Measurements from ENCODE around the gene AMBN.
"Not testable (repeated sequence)": the region's sequence is repeated elsewhere in the genome, so short reads cannot be mapped to it uniquely, and the experiment has no call there.

Gene AMBN

DNA sequence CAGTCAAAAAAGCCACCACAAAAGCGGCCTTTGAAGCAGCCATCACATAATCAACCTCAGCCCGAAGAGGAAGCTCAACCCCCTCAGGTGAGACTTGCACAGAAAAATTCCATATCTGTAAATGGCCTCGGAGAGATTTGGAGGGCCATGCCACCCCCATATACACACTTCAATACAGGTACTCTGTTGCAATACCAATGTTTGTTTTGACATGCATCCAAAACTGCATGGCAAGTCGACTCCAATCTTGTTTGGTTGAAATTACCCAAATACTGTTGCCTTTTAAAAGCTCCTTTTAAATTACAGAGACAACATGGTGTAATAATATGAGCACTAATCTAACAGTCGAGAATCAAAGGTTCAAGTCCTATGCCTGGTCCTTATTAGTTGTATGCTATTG is 42.4 kb downstream of the AMBN start:
- H3K79me1 ChIP-seq (ENCODE audit: low read length): no peaks in the 10 kb centered on the region
- no peak overlapping the region for H4K12ac ChIP-seq (ENCODE audit: low read depth, low read length)
- H3K4me2 ChIP-seq (ENCODE audit: low read length): no peak overlapping the region
- no peak overlapping the region for H2BK120ac ChIP-seq (ENCODE audit: insufficient read depth, low read length, poor library complexity)
- no peaks in the 10 kb centered on the region for H3K79me2 ChIP-seq (ENCODE audit: control insufficient read depth, insufficient read depth, low read length, poor library complexity)
- H2AFZ ChIP-seq (ENCODE audit: insufficient read depth, low read length, poor library complexity): no peak overlapping the region
- H3K14ac ChIP-seq (ENCODE audit: low read length): no peak overlapping the region
- H3K27me3 ChIP-seq (ENCODE audit: insufficient read depth, low read length): no peaks in the 10 kb centered on the region
- no peaks in the 10 kb centered on the region for H3K4me1 ChIP-seq (ENCODE audit: control insufficient read depth in 1 of 2, insufficient read depth in 2 of 2, low read length in 2 of 2)
- H4K8ac ChIP-seq (ENCODE audit: low read depth, low read length): peak overlapping the region; percentile 38
- peak overlapping the region; percentile 49 for H2BK12ac ChIP-seq (ENCODE audit: low read length)
- H2BK5ac ChIP-seq (ENCODE audit: low read depth, low read length, poor library complexity): no peak overlapping the region
- no peak overlapping the region for H3K4ac ChIP-seq (ENCODE audit: low read depth, low read length)
- no peak overlapping the region for H3K4me3 ChIP-seq (ENCODE audit: low read depth, low read length)
- no peak overlapping the region for H3K18ac ChIP-seq (ENCODE audit: low read length)
- no peak overlapping the region for H2AK5ac ChIP-seq (ENCODE audit: low read length)
- no CpG with 5 or more reads among the region's 5 CpGs for WGBS (ENCODE audit: extremely low coverage, insufficient coverage, insufficient read length)
- no peak overlapping the region for H3K23ac ChIP-seq (ENCODE audit: low read length)
- no peak overlapping the region for H3K9ac ChIP-seq (ENCODE audit: low read length)
- no peaks in the 10 kb centered on the region for H3K36me3 ChIP-seq (ENCODE audit: control insufficient read depth in 1 of 2, insufficient read depth in 2 of 2, low read length in 2 of 2)
- no peak overlapping the region for H3K27ac ChIP-seq (ENCODE audit: low read depth, low read length)
- H4K91ac ChIP-seq (ENCODE audit: low read depth, low read length): no peak overlapping the region
- H3K9me3 ChIP-seq (ENCODE audit: insufficient read depth, low read depth, low read length): no peaks in the 10 kb centered on the region
- DNase-seq: no peak

DNA sequence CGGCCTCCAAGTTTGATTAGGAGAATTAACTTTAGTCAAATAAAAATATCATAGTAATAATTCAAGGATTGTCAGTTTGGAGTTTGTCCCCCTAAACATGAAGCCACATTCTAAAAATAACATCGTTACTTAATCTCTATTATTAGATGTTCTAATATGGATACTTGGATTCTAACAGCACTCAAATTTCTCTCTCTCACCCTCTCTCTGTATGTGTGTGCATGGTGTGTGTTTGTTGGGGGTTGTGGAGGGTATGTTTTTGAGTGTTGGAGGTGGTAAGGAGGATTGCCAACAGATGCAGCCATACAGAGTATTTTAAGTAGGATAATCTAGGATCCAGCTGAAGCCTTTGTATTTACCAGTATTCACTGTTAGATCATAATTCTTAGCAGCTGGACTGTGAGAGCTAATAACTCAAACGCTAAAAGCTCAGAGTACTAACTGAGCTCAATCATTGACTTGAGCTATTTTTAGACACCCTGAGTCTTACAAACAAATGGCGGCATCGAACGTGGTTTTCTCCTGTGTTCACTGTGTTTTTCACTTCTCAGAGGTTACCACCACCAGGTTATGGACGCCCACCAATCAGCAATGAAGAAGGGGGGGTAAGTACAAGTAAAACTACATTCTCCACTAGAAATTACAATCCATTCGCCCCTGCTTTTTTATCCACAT is 45.3 kb downstream of the AMBN start:
- H3K4me1 ChIP-seq (ENCODE audit: control insufficient read depth in 1 of 2, insufficient read depth in 2 of 2, low read length in 2 of 2): no peaks in the 10 kb centered on the region
- H3K4ac ChIP-seq (ENCODE audit: low read depth, low read length): no peak overlapping the region
- H3K9ac ChIP-seq (ENCODE audit: low read length): no peak overlapping the region

DNA sequence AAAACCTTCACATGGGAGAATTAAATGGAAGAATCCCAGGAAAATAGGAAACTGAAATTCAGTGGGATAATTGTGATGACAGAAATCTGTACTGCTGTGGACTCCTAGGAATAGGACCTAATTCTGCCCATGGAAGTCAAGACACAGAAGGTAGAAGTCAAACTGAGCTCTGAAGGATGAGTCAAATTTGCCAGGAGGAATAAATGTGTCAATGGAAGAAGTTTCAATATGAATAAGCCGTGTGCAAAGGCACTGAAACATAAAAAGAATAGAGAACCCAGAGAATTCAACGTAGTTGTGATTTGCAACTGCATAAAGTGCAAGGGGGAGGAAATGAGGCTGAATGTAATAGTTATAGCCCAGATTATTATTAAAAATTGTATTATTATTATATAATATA is 48.1 kb downstream of the AMBN start:
- no peak overlapping the region for H3K18ac ChIP-seq (ENCODE audit: low read length)
- no peaks in the 10 kb centered on the region for H3K79me1 ChIP-seq (ENCODE audit: low read length)
- no peaks in the 10 kb centered on the region for H3K36me3 ChIP-seq (ENCODE audit: control insufficient read depth in 1 of 2, insufficient read depth in 2 of 2, low read length in 2 of 2)
- H3K4me2 ChIP-seq (ENCODE audit: low read length): no peak overlapping the region
- H4K91ac ChIP-seq (ENCODE audit: low read depth, low read length): no peak overlapping the region
- H3K9ac ChIP-seq (ENCODE audit: low read length): no peak overlapping the region
- no peak overlapping the region for H3K27ac ChIP-seq (ENCODE audit: low read depth, low read length)
- H2BK12ac ChIP-seq (ENCODE audit: low read length): no peak overlapping the region
- H3K23ac ChIP-seq (ENCODE audit: low read length): no peak overlapping the region
- no peak overlapping the region for H3K4me3 ChIP-seq (ENCODE audit: low read depth, low read length)
- no peaks in the 10 kb centered on the region for H3K4me1 ChIP-seq (ENCODE audit: control insufficient read depth in 1 of 2, insufficient read depth in 2 of 2, low read length in 2 of 2)
- no peak overlapping the region for H4K12ac ChIP-seq (ENCODE audit: low read depth, low read length)
- no peak overlapping the region for H3K4ac ChIP-seq (ENCODE audit: low read depth, low read length)
- no CpG with 5 or more reads among the region's 2 CpGs for WGBS (ENCODE audit: extremely low coverage, insufficient coverage, insufficient read length)
- H3K9me3 ChIP-seq (ENCODE audit: insufficient read depth, low read depth, low read length): no peaks in the 10 kb centered on the region
- H2AFZ ChIP-seq (ENCODE audit: insufficient read depth, low read length, poor library complexity): no peak overlapping the region
- H4K8ac ChIP-seq (ENCODE audit: low read depth, low read length): no peak overlapping the region
- H3K14ac ChIP-seq (ENCODE audit: low read length): no peak overlapping the region
- no peak overlapping the region for H2BK5ac ChIP-seq (ENCODE audit: low read depth, low read length, poor library complexity)
- no peak overlapping the region for H2AK5ac ChIP-seq (ENCODE audit: low read length)
- DNase-seq: no peak
- H3K79me2 ChIP-seq (ENCODE audit: control insufficient read depth, insufficient read depth, low read length, poor library complexity): no peaks in the 10 kb centered on the region
- no peaks in the 10 kb centered on the region for H3K27me3 ChIP-seq (ENCODE audit: insufficient read depth, low read length)
- H2BK120ac ChIP-seq (ENCODE audit: insufficient read depth, low read length, poor library complexity): no peak overlapping the region

More for the DNA sequence above, 45.3 kb downstream of the AMBN start:
- Histone ChIP-seq H2BK12ac (ENCODE audit: low read length) (no peak overlapping the region), H3K36me3 (ENCODE audit: control insufficient read depth in 1 of 2, insufficient read depth in 2 of 2, low read length in 2 of 2) (no peaks in the 10 kb centered on the region), H3K4me3 (ENCODE audit: low read depth, low read length) (no peak overlapping the region), H3K79me2 (ENCODE audit: control insufficient read depth, insufficient read depth, low read length, poor library complexity) (no peaks in the 10 kb centered on the region), H3K27me3 (ENCODE audit: insufficient read depth, low read length) (no peaks in the 10 kb centered on the region), H3K79me1 (ENCODE audit: low read length) (no peaks in the 10 kb centered on the region), H3K4me2 (ENCODE audit: low read length) (no peak overlapping the region), H2AFZ (ENCODE audit: insufficient read depth, low read length, poor library complexity) (no peak overlapping the region), H3K23ac (ENCODE audit: low read length) (no peak overlapping the region), H2BK5ac (ENCODE audit: low read depth, low read length, poor library complexity) (no peak overlapping the region), H2AK5ac (ENCODE audit: low read length) (no peak overlapping the region), H3K14ac (ENCODE audit: low read length) (no peak overlapping the region), H2BK120ac (ENCODE audit: insufficient read depth, low read length, poor library complexity) (no peak overlapping the region), H3K9me3 (ENCODE audit: insufficient read depth, low read depth, low read length) (no peaks in the 10 kb centered on the region), H4K12ac (ENCODE audit: low read depth, low read length) (no peak overlapping the region), H3K27ac (ENCODE audit: low read depth, low read length) (no peak overlapping the region), H4K91ac (ENCODE audit: low read depth, low read length) (no peak overlapping the region), H3K18ac (ENCODE audit: low read length) (no peak overlapping the region), H4K8ac (ENCODE audit: low read depth, low read length) (no peak overlapping the region)
- WGBS (ENCODE audit: extremely low coverage, insufficient coverage, insufficient read length): no CpG with 5 or more reads among the region's 8 CpGs
- DNase-seq: no peak

DNA sequence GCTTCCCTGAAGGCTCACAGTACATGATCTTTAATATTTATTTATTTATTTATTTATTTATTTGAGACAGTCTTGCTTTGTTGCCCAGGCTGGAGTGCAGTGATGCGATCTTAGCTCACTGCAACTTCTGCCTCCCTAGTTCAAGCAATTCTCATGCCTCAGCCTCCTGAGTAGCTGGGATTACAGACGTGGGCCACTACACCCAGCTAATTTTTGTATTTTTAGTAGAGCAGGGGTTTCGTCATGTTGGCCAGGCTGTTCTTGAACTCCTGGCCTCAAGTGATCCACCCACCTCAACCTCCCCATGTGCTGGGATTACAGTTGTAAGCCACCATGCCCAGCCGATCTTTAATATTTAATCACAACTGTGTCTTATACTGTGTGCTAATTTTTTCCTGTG is 58.7 kb downstream of the AMBN start:
- WGBS (ENCODE audit: extremely low coverage, insufficient coverage, insufficient read length): no CpG with 5 or more reads among the region's 4 CpGs
- H2BK12ac ChIP-seq (ENCODE audit: low read length); H3K4ac ChIP-seq (ENCODE audit: low read depth, low read length); H3K36me3 ChIP-seq (ENCODE audit: control insufficient read depth in 1 of 2, insufficient read depth in 2 of 2, low read length in 2 of 2); H4K8ac ChIP-seq (ENCODE audit: low read depth, low read length); H3K79me2 ChIP-seq (ENCODE audit: control insufficient read depth, insufficient read depth, low read length, poor library complexity); H3K23ac ChIP-seq (ENCODE audit: low read length); H2AFZ ChIP-seq (ENCODE audit: insufficient read depth, low read length, poor library complexity); H2BK120ac ChIP-seq (ENCODE audit: insufficient read depth, low read length, poor library complexity); H3K79me1 ChIP-seq (ENCODE audit: low read length); H3K27ac ChIP-seq (ENCODE audit: low read depth, low read length); H4K12ac ChIP-seq (ENCODE audit: low read depth, low read length); H3K4me2 ChIP-seq (ENCODE audit: low read length); H3K4me3 ChIP-seq (ENCODE audit: low read depth, low read length); H3K27me3 ChIP-seq (ENCODE audit: insufficient read depth, low read length); H3K4me1 ChIP-seq (ENCODE audit: control insufficient read depth in 1 of 2, insufficient read depth in 2 of 2, low read length in 2 of 2); DNase-seq; H2AK5ac ChIP-seq (ENCODE audit: low read length); H3K9ac ChIP-seq (ENCODE audit: low read length); H3K14ac ChIP-seq (ENCODE audit: low read length); H4K91ac ChIP-seq (ENCODE audit: low read depth, low read length); H2BK5ac ChIP-seq (ENCODE audit: low read depth, low read length, poor library complexity); H3K18ac ChIP-seq (ENCODE audit: low read length); H3K9me3 ChIP-seq (ENCODE audit: insufficient read depth, low read depth, low read length): not testable (repeated sequence)
